HCT116 (cell line): ENCODE results near the gene MYRFL. TPM values are rescaled to one million over a fixed set of nuclear protein-coding genes. Genes with fewer than 3 reads are reported as not detected.

Source experiments
- ATAC-seq: fragments of 200-7000 bp; cut with Tn5 transposase; 2 replicates; pipeline ENCODE4 v1.9.1; 2020; ENCODE audit warnings: mild to moderate bottlenecking, moderate library complexity
- BruUV-seq: library from RNA; stranded (reverse); fragments of 400-500 nt; replicated peaks from 2 replicates; lab custom pipeline; 2021; lab: Mats Ljungman, UMichigan
- CTCF ChIA-PET: fragments of 300-600 bp; sonication (Branson Sonifier 250); formaldehyde crosslinking; loops from one replicate; lab custom pipeline; 2021; ENCODE audit warnings: antibody characterized with exemption; lab: Charles Lee
- POLR2A ChIA-PET: fragments of 300-600, 350-600 bp; sonication (Branson Sonifier 250); formaldehyde crosslinking; loops from one replicate; lab custom pipeline; 2021; ENCODE audit warnings: antibody characterized with exemption; lab: Charles Lee
- RAD21 ChIA-PET, 2 experiments: fragments of 300-600 bp; sonication (Branson Sonifier 250); formaldehyde crosslinking; loops; one replicate each; lab custom pipeline; 2023; ENCODE audit warnings: low total read pairs in 2 of 2; ENCODE audit not compliant: uncharacterized antibody in 2 of 2, unreplicated experiment in 2 of 2, low non-redundant PET in 1 of 2; lab: Charles Lee
- DNase-seq: peaks from one replicate; pipeline ENCODE4 v3.0.0-alpha.2; 2010; ENCODE audit warnings: low read depth, low spot score
- H2AFZ ChIP-seq: fragments of 200-600 bp; shearing (Covaris generic), sonication (generic); 2 replicates; pipeline ENCODE4 v1.6.1; 2017; ENCODE audit warnings: low read depth, mixed run types, mixed read lengths, antibody characterized with exemption, low read length; ENCODE audit not compliant: poor library complexity, severe bottlenecking
- H3K27ac ChIP-seq: 2 replicates; pipeline ENCODE4 v1.5.1; 2012; ENCODE audit warnings: low read depth, low read length
- H3K27me3 ChIP-seq: fragments of 200-600 bp; sonication (generic); 2 replicates; pipeline ENCODE4 v1.6.1; 2016; ENCODE audit warnings: mixed run types, low read length, mixed read lengths; ENCODE audit not compliant: insufficient read depth
- H3K36me3 ChIP-seq, 2 experiments: fragments of 200-500 bp in 1 of 2; fragments of 200-600 bp in 1 of 2; sonication (Bioruptor generic) in 1 of 2; sonication (generic) in 1 of 2; 2 replicates each; pipeline versions ENCODE4 v1.5.1 to v1.6.1; 2014 to 2016; ENCODE audit warnings: low read length in 2 of 2, inconsistent platforms in 1 of 2, mixed read lengths in 1 of 2, mixed run types in 1 of 2; ENCODE audit not compliant: insufficient read depth in 2 of 2, control insufficient read depth in 1 of 2
- H3K4me1 ChIP-seq, 2 experiments: fragments of 200-600 bp in 1 of 2; sonication (generic) in 1 of 2; 2 replicates each; pipeline versions ENCODE4 v1.5.1 to v1.6.1; 2012 to 2017; ENCODE audit warnings: low read length in 2 of 2, inconsistent platforms in 1 of 2, mild to moderate bottlenecking in 1 of 2, mixed read lengths in 1 of 2, mixed run types in 1 of 2, moderate library complexity in 1 of 2; ENCODE audit not compliant: insufficient read depth in 2 of 2, control insufficient read depth in 1 of 2
- H3K4me2 ChIP-seq: fragments of 200-600 bp; sonication (generic); 2 replicates; pipeline ENCODE4 v1.6.1; 2017; ENCODE audit warnings: mixed run types, low read length, mixed read lengths
- H3K4me3 ChIP-seq, 2 experiments: fragments of 200-600 bp in 1 of 2; sonication (generic) in 1 of 2; replicated peaks in 1 of 2; 2 replicates each; pipeline ENCODE4 v1.5.1; 2011 to 2016; ENCODE audit warnings: low read length in 2 of 2, control low read depth in 1 of 2, low read depth in 1 of 2, mild to moderate bottlenecking in 1 of 2, mixed read lengths in 1 of 2, mixed run types in 1 of 2
- H3K79me2 ChIP-seq: fragments of 200-600 bp; sonication (generic); 2 replicates; pipeline ENCODE4 v1.6.1; 2017; ENCODE audit warnings: mild to moderate bottlenecking, mixed run types, low read length, moderate library complexity, mixed read lengths; ENCODE audit not compliant: insufficient read depth
- H3K9ac ChIP-seq: fragments of 200-600 bp; sonication (generic); 2 replicates; pipeline ENCODE4 v1.6.1; 2016; ENCODE audit warnings: low read length, mixed read lengths
- H3K9me2 ChIP-seq: fragments of 200-600 bp; sonication (generic), shearing (Covaris generic); 2 replicates; pipeline ENCODE4 v1.6.1; 2017; ENCODE audit warnings: mixed run types, mild to moderate bottlenecking, moderate library complexity; ENCODE audit not compliant: insufficient read depth
- H3K9me3 ChIP-seq, 2 experiments: fragments of 200-500 bp in 1 of 2; fragments of 200-600 bp in 1 of 2; sonication (Bioruptor generic) in 1 of 2; sonication (generic) in 1 of 2; 2 replicates each; pipeline ENCODE4 v1.6.1; 2014 to 2017; ENCODE audit warnings: low read length in 2 of 2, mixed read lengths in 2 of 2, inconsistent platforms in 1 of 2, low read depth in 1 of 2, mild to moderate bottlenecking in 1 of 2, mixed run types in 1 of 2, moderate library complexity in 1 of 2; ENCODE audit not compliant: control insufficient read depth in 1 of 2, insufficient read depth in 1 of 2
- H4K20me1 ChIP-seq: fragments of 200-600 bp; sonication (generic), shearing (Covaris generic); 2 replicates; pipeline ENCODE4 v1.6.1; 2017; ENCODE audit warnings: mixed run types, mild to moderate bottlenecking, moderate library complexity; ENCODE audit not compliant: insufficient read depth
- ATF3 ChIP-seq: IDR thresholded peaks from 2 replicates; pipeline ENCODE4 v1.6.1; 2012
- FOSL1 ChIP-seq: IDR thresholded peaks from 2 replicates; pipeline ENCODE4 v1.6.1; 2012; ENCODE audit warnings: low read depth
- SP1 ChIP-seq: IDR thresholded peaks from 2 replicates; pipeline ENCODE4 v1.6.1; 2012; ENCODE audit warnings: low read depth
- ZNF274 ChIP-seq: fragments of 200-500 bp; sonication (Bioruptor generic); IDR thresholded peaks from 2 replicates; pipeline ENCODE4 v1.6.1; 2014; ENCODE audit warnings: mild to moderate bottlenecking, low read depth, low read length, inconsistent platforms
- intact Hi-C: fragments of 100-400 bp; cut with micrococcal nuclease; formaldehyde crosslinking; loops from 2 replicates; pipeline ENCODE4 v1.10.0; 2022
- total RNA-seq: library from RNA; stranded (reverse); gene quantifications from one replicate; pipeline ENCODE4 v1.2.1, GENCODE V29; 2021; ENCODE audit not compliant: unreplicated experiment

MYRFL gene
- total RNA-seq, 1 experiment from 2014 or later = 0.30 TPM

GRCh38 chr12:69835081-69835480 is 10.1 kb downstream of the MYRFL start:
- DNase-seq (no peak), ATAC-seq (no peak)
- Histone ChIP-seq H4K20me1 (no peaks in the 10 kb centered on the region), H3K4me3 (no peak overlapping the region), H3K9ac (no peak overlapping the region), H3K27ac (no peak overlapping the region), H3K4me1 (peaks cover 0 to 14% of the 10 kb centered on the region in 2 experiments; a peak in 1 of 4 replicates), H3K4me2 (no peak overlapping the region), H3K9me2 (no peaks in the 10 kb centered on the region), H3K36me3 (no peaks in the 10 kb centered on the region), H3K9me3 (no peaks in the 10 kb centered on the region), H3K27me3 (no peaks in the 10 kb centered on the region), H3K79me2 (no peaks in the 10 kb centered on the region), H2AFZ (no peak overlapping the region)
- TF ChIP-seq SP1 (no peak), FOSL1 (no peak), ATF3 (no peak)
- ChIA-PET RAD21 (no interaction called here), POLR2A (no interaction called here), CTCF (no interaction called here)
- BruUV-seq = no TSS peak
- intact Hi-C loops = no loop called here

GRCh38 chr12:69836015-69836414 is 11.0 kb downstream of the MYRFL start:
- Histone ChIP-seq H3K79me2 (no peaks in the 10 kb centered on the region), H3K36me3 (no peaks in the 10 kb centered on the region), H3K4me1 (peaks cover 0 to 14% of the 10 kb centered on the region in 2 experiments; a peak in 1 of 4 replicates), H3K4me3 (no peak overlapping the region), H3K9me2 (no peaks in the 10 kb centered on the region), H3K9me3 (no peaks in the 10 kb centered on the region), H2AFZ (no peak overlapping the region), H3K27me3 (no peaks in the 10 kb centered on the region), H3K4me2 (no peak overlapping the region), H3K27ac (no peak overlapping the region), H3K9ac (no peak overlapping the region), H4K20me1 (no peaks in the 10 kb centered on the region)
- no peak for ATAC-seq
- intact Hi-C loops = no loop called here
- no peak for DNase-seq
- BruUV-seq = no TSS peak
- ChIA-PET CTCF (no interaction called here), RAD21 (no interaction called here), POLR2A (no interaction called here)
- no peak for TF ChIP-seq ZNF274
